ENCODE results near the gene NXPE2.
"Not testable (repeated sequence)": the region's sequence is repeated elsewhere in the genome, so short reads cannot be mapped to it uniquely, and the experiment has no call there.

NXPE2 gene

GRCh38 chr11:114678125-114679036 lies at the start of gene NXPE2:
Gene NXPE2, plus strand, starts transcription at chr11:114678527. Its CDS starts 49 bp downstream, at chr11:114678576.
- DNase-seq: no peak

GRCh38 chr11:114631445-114631965 lies 46.8 kb upstream of the NXPE2 start:
- not testable (repeated sequence) for DNase-seq

GRCh38 chr11:114639440-114639839 lies 38.9 kb upstream of the NXPE2 start:
- not testable (repeated sequence) for DNase-seq

- no peak for DNase-seq
These were observed 27.7 kb upstream of the NXPE2 start for GRCh38 chr11:114650661-114651060.

GRCh38 chr11:114651145-114651718 lies 27.1 kb upstream of the NXPE2 start:
- no peak for DNase-seq

- DNase-seq: no peak
These were observed 25.2 kb upstream of the NXPE2 start for GRCh38 chr11:114653148-114653547.

- DNase-seq: no peak
These were observed 13.7 kb upstream of the NXPE2 start for GRCh38 chr11:114664641-114665040.

GRCh38 chr11:114666760-114667159 lies 11.6 kb upstream of the NXPE2 start:
- DNase-seq: no peak

- no peak for DNase-seq
These were observed 10.2 kb upstream of the NXPE2 start for GRCh38 chr11:114668109-114668508.

- no peak for DNase-seq
These were observed 4.7 kb upstream of the NXPE2 start for GRCh38 chr11:114673661-114674060.

- DNase-seq: no peak
These were observed 1.2 kb downstream of the NXPE2 start for GRCh38 chr11:114679505-114679904.

GRCh38 chr11:114683007-114683406 lies 4.7 kb downstream of the NXPE2 start:
- DNase-seq: no peak

GRCh38 chr11:114684636-114685035 lies 6.3 kb downstream of the NXPE2 start:
- DNase-seq: no peak

- DNase-seq: no peak
These were observed 6.8 kb downstream of the NXPE2 start for GRCh38 chr11:114685097-114685496.

- no peak for DNase-seq
These were observed 27.1 kb downstream of the NXPE2 start for GRCh38 chr11:114705280-114706024.

- no peak for DNase-seq
These were observed 31.6 kb downstream of the NXPE2 start for GRCh38 chr11:114709960-114710359.

- DNase-seq: no peak
These were observed 35.4 kb downstream of the NXPE2 start for GRCh38 chr11:114713756-114714155.

GRCh38 chr11:114719562-114719961 lies 41.2 kb downstream of the NXPE2 start:
- DNase-seq: no peak

GRCh38 chr11:114724916-114725524 lies 46.7 kb downstream of the NXPE2 start:
- DNase-seq: no peak

- no peak for DNase-seq
These were observed 47.3 kb downstream of the NXPE2 start for GRCh38 chr11:114725623-114726022.

- no peak for DNase-seq
These were observed 58.5 kb downstream of the NXPE2 start for GRCh38 chr11:114736806-114737205.

- DNase-seq: no peak
These were observed 60.6 kb downstream of the NXPE2 start for GRCh38 chr11:114738954-114739353.

GRCh38 chr11:114745150-114745671 lies 66.9 kb downstream of the NXPE2 start:
- DNase-seq: no peak

Measured in CD4-positive, alpha-beta T cell treated with Interferon gamma for 1 hour (primary cell).